Smooth muscle cell of the coronary artery (primary cell): ENCODE data around the gene MMAA. TPM values are rescaled to one million over a fixed set of nuclear protein-coding genes. Genes with fewer than 3 reads are reported as not detected.

ENCODE experiments used
- total RNA-seq: library from RNA; depleted of rRNA; stranded (reverse); fragments of >200 nt; gene quantifications from 2 replicates; pipeline ENCODE4 v1.2.3, GENCODE V29; 2014; ENCODE audit warnings: low replicate concordance

MMAA gene
- 3.5 and 9.4 TPM in 2 replicates for total RNA-seq

DNA sequence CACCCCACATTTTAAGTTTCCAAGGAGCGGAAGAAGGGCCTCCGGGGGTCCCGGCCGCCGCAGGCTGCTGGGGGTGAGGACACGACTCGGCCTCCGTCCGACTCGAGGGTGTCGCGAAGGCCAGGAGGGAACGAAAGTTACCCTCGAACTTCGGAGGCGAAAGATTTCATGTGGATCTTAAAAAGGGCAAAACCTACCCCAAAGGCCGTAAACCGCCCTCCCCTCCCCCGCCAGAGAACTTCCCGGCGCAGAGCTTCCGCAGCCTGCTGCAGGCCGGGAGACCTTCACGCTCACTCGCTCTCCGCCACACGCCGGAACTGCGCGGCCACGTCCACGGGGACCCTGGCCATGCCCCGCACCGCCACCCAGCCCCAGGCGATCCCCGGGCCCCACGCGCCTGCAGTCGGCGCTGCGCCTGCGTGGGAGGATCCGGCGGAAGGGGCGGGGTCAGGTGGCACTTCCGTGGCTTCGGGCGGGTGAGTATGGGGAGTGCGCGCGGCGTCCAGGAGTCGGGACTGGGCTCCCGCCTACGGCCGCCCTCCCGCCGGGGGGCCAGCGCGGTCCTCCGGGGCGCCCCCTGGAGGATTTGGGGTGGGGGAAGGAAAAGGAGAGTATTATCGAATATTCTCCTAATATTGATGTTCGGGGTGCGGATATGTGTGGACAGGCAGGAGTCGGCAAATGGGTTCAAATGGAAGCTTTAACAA is at the start of gene MMAA:
TSS of gene MMAA (plus strand) at position 454 of the 707 bp plus-strand sequence. CDS start 19,755 bp downstream, outside the sequence.

DNA sequence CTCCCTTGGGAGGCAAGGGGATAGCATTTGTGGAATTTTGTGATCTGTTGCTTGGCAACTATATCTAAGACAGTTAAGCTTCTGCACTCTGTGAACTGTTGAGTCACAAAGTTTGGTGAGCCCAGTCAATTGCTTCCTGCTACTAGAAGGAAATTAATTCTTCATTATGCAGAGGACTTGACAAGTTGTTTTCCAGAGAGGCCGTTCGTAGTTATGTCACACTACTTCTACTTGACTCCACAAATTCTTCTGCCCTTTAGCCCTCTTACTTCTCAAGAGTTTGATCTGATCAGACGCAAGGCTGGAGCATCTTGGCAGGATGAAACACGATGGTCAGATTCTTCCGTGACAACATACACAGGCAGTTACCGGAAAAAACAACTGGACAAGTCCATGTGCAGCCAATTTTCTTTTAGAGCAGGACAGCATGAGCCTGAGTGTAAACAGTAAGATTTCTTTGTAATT is 60.8 kb downstream of the MMAA start, which contains the start of gene C4orf51:
TSS of gene C4orf51 (plus strand) at position 156 of the 465 bp plus-strand sequence. CDS start at position 214, 58 bp downstream.

Other genes starting within 250 kb of the MMAA start
- 3.0 and 7.4 TPM in 2 replicates for gene SMAD1, start 137.5 kb upstream of the MMAA start, total RNA-seq
- gene C4orf51, start 60.8 kb downstream of the MMAA start, total RNA-seq: not detected in 2 replicates